ENCODE measurements around the gene MED9. TPM values are rescaled to one million over a fixed set of nuclear protein-coding genes. Genes with fewer than 3 reads are reported as not detected.
A peak's percentile ranks its signal among the peaks of the same experiment; 100 is the strongest.

The MED9 gene
- total and polyA plus RNA-seq, 4 donors = 6.4 to 12.5 (median 8.8) TPM

DNA sequence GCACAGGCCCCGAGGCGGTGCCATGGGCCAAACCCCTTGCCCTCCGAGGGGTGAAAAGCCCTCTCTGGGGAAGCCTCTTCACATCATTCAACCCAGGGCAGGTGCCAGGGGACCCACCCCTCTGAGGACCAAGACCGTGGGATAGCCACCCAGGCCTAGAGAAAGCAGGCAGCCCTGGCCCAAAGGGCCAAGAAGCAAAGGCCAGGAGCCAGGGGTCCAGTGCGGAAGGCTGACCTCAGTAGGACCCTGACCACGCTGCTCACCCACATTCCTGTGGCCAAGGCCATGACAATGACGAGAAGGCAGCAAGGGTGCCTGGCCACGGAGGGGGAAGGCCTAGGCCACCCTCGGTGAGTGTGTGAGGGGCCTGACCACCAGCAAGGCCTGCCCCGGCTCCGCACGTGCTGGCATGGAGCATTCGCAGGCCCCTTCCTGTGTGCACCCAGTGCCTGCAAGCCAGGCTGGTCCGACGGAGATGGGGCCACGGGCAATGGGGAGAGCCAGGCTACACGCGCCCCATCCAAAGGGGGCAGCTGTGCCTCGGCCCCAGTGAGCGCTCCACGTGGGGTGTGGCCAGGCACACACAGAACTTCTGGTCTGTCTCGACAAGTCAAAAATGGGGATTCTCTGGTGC lies 43.9 kb downstream of the MED9 start (continued):
- no peak for TF ChIP-seq SP1 (IDR thresholded peaks at IDR 0.05)
- TF ChIP-seq, protein P1, sequence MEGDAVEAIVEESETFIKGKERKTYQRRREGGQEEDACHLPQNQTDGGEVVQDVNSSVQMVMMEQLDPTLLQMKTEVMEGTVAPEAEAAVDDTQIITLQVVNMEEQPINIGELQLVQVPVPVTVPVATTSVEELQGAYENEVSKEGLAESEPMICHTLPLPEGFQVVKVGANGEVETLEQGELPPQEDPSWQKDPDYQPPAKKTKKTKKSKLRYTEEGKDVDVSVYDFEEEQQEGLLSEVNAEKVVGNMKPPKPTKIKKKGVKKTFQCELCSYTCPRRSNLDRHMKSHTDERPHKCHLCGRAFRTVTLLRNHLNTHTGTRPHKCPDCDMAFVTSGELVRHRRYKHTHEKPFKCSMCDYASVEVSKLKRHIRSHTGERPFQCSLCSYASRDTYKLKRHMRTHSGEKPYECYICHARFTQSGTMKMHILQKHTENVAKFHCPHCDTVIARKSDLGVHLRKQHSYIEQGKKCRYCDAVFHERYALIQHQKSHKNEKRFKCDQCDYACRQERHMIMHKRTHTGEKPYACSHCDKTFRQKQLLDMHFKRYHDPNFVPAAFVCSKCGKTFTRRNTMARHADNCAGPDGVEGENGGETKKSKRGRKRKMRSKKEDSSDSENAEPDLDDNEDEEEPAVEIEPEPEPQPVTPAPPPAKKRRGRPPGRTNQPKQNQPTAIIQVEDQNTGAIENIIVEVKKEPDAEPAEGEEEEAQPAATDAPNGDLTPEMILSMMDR (IDR thresholded peaks at IDR 0.05; ENCODE audit: low read depth, low read length, missing input control) = no peak
- TF ChIP-seq, protein P2, sequence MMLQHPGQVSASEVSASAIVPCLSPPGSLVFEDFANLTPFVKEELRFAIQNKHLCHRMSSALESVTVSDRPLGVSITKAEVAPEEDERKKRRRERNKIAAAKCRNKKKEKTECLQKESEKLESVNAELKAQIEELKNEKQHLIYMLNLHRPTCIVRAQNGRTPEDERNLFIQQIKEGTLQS (IDR thresholded peaks at IDR 0.05) = no peak

DNA sequence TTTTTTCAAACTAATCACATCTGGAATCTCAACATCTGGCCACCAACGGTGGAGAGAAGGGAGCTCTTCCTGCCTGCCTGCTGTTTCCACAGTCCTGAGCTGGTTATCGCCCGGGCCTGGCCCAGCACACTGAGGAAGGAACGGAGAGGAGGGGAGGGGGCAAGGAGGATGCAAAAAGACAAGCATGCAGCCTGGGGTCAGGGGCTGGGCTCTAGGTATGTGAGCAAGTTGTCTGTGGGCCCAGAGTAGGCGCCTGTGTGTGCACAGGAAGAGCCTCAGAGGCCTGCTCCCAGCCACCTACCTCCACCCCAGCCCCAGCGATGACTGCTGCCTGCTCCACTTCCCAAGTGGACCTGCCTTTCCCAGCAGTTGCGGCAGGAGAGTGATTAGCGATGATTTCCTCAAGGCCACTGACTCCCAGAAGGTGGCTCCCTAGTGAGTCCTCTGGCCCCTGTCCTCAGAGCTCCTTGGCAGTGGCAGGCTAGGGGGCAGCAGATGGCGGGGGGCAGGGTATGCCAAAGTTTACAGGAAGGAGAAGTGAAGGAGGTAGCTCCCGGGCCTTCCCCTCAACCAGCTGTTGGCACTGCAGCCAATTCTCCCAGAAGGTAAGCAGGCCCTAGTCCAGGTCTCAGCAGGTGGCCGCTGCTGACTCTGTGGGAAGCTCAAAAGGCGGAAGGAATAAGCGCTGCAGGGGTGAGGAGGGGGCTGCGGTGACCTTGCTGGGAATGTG lies 46.4 kb downstream of the MED9 start:
- no peak overlapping the region for H3K4me3 ChIP-seq (ENCODE audit: low read depth in 1 of 3, low read length in 3 of 3)
- H3K9ac ChIP-seq (ENCODE audit: low read depth in 1 of 2, low read length in 2 of 2) = no peak overlapping the region
- H3K9me3 ChIP-seq (ENCODE audit: control insufficient read depth in 4 of 4, low read length in 3 of 4) = no peaks in the 10 kb centered on the region
- H3K4me1 ChIP-seq (ENCODE audit: control insufficient read depth in 4 of 4, insufficient read depth in 4 of 4, low read length in 3 of 4) = peaks cover 9 to 44% (median 29%) of the 10 kb centered on the region in 4 donors
- no peak for DNase-seq (ENCODE audit: low spot score)
- peaks cover 0 to 25% (median 6%) of the 10 kb centered on the region in 4 donors for H3K36me3 ChIP-seq (ENCODE audit: control insufficient read depth in 4 of 4, insufficient read depth in 3 of 4, low read depth in 1 of 4, low read length in 3 of 4)
- WGBS = 69% methylated on average over 14 of the region's 14 CpGs
- no peaks in the 10 kb centered on the region for H3K27me3 ChIP-seq (ENCODE audit: control insufficient read depth in 4 of 4, insufficient read depth in 4 of 4, low read length in 3 of 4)
- H3K27ac ChIP-seq (ENCODE audit: low read depth in 1 of 2, low read length in 2 of 2) = peak overlapping the region; percentile 48 to 53
- TF ChIP-seq YY1 (IDR thresholded peaks at IDR 0.05) = no peak
- no peak for TF ChIP-seq TAF1 (conservative IDR thresholded peaks at IDR 0.05)
- TF ChIP-seq FOXA2 (IDR thresholded peaks at IDR 0.05) = no peak
- no peak for TF ChIP-seq SP1 (IDR thresholded peaks at IDR 0.05)
- TF ChIP-seq FOXA1 (IDR thresholded peaks at IDR 0.05) = no peak
- TF ChIP-seq MAX (IDR thresholded peaks at IDR 0.05) = no peak
- TF ChIP-seq, protein P1 (IDR thresholded peaks at IDR 0.05; ENCODE audit: low read depth, low read length, missing input control) = no peak

DNA sequence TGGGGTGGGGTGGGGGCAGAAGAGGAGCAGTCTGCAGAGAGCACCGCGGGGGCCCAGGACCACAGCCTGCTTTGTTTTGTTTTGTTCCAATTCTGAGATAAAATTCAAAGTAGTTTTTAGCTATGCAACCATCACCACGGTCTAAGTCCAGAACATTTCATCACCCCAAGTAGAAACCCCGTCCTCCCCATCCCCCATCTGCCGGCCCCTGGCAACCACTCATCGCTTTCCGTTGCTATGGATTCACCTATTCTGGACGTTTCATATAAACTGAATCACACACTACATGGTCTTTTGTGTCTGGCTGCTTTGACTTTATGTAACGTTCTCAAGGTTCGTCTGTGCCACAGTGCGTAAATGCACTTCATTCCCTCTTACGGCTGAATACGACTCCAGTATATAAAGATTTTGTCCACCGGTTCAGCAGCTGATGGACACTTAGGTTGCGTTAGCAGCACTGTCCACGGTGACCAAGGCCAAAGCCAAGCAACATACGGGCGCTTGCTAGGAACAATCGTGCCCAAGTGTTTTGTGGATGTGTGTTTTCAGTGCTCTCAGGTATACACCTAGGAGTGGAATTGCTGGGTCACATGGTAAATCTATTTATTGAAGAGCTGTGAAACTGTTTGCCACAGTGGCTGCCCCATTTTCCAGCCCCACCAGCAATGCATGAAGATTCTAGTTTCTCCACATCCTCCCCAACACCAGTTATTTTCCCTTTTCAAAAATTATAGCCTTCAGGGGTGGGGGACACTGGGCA lies 47.1 kb downstream of the MED9 start:
- Histone ChIP-seq H3K36me3 (ENCODE audit: control insufficient read depth in 4 of 4, insufficient read depth in 3 of 4, low read depth in 1 of 4, low read length in 3 of 4) (peaks cover 0 to 25% (median 5%) of the 10 kb centered on the region in 4 donors), H3K9me3 (ENCODE audit: control insufficient read depth in 4 of 4, low read length in 3 of 4) (no peaks in the 10 kb centered on the region), H3K27ac (ENCODE audit: low read depth in 1 of 2, low read length in 2 of 2) (peak overlapping the region; percentile 48 to 53), H3K9ac (ENCODE audit: low read depth in 1 of 2, low read length in 2 of 2) (no peak overlapping the region), H3K4me3 (ENCODE audit: low read depth in 1 of 3, low read length in 3 of 3) (no peak overlapping the region), H3K4me1 (ENCODE audit: control insufficient read depth in 4 of 4, insufficient read depth in 4 of 4, low read length in 3 of 4) (peaks cover 15 to 51% (median 36%) of the 10 kb centered on the region in 4 donors), H3K27me3 (ENCODE audit: control insufficient read depth in 4 of 4, insufficient read depth in 4 of 4, low read length in 3 of 4) (no peaks in the 10 kb centered on the region)
- no peak for DNase-seq (ENCODE audit: low spot score)
- TF ChIP-seq RAD21 (IDR thresholded peaks at IDR 0.05) (peak in 1 of 2 donors; percentile 9), YY1 (IDR thresholded peaks at IDR 0.05) (no peak), HNF4A (conservative IDR thresholded peaks at IDR 0.05) (peak; percentile 45 to 67)
- WGBS = 71% methylated on average over 19 of the region's 19 CpGs

Measured in liver (tissue), 9 donors.